GM18499 (cell line): ENCODE results near the gene EPB41L4B.
"Not testable (repeated sequence)": the region's sequence is repeated elsewhere in the genome, so short reads cannot be mapped to it uniquely, and the experiment has no call there.

Experiments used
- ATAC-seq: cut with Tn5 transposase; IDR thresholded peaks from one replicate; pipeline ENCODE4 v1.9.1; 2021; ENCODE audit warnings: moderate number of reproducible peaks; ENCODE audit not compliant: insufficient read depth, unreplicated experiment

The EPB41L4B gene

DNA sequence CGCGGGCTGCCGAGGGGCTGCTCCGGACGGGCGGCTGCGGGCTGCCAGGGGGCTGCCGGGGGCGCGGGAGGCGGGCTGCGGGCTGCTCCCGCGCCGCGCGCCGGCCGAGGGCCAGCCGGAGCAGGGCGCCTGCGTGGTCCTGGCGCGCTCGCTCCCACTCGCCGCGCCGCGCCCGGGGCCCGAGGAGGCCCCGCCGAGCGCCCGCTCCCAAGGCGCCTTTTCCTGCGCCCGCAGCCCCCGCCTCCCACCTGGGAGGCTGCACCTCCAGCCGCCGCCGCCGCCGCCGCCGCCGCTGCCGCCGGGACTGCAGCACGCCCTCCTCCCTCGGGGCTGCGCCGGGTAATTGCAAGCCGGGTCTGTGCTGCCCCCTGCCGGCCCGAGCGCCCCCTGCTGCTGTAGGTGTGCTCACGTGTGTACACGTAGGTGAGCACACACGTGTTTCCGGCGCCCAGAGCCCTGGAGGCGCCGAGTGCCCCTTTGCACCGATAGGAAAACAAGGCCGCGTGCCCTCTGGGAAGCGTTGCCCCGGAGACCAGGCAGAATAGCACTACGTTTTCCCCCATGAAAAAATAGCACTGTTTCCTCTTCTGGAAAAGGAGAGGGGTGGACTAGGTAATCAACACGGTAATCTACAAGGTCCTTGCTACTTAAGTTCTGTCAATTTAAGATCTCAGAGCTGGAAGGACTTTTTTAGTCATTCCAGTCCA lies at the start of gene EPB41L4B:
EPB41L4B (minus strand) TSS at position 318 of the 707 bp plus-strand sequence. CDS start 613 bp downstream, outside the sequence.
- ATAC-seq = peak; percentile 86

DNA sequence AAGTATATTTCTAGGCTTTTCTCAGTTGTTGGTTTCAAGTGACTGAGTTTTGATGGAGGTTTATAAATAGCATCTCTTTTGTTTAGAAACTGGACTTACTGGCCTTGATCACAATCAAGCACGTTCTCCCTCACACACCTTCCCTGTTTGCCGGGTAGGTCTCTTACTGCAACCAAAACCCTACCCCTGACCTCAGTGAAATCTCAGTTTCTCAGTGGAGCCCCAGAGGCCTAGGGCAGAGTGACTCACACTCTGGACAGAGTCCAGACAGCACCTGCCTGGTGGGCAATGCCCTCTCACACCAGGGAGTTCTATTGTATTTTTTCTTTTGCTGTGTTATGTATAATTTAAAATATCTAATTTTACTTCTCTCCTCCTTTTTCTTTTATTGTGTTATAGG lies 48.4 kb upstream of the EPB41L4B start:
- ATAC-seq = peak; percentile 81

DNA sequence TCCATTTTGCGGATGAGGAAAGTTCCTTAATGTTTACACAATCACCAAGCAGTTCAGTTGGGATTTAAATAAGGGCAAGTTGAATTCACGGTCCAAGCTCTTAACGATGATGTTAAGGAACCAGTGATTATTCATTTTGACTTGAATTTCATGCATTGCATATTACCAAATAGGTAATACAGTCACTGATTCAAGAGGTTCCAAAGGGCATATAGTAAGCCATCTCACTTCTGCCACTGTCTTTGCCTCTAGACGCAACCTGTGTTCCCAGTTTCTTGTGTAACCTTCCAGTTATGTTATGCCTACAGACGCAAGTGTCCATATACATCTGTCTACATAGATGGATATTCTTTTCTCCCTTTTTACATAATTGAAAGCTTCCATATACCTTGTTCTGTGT lies 39.9 kb upstream of the EPB41L4B start:
- no peak for ATAC-seq

DNA sequence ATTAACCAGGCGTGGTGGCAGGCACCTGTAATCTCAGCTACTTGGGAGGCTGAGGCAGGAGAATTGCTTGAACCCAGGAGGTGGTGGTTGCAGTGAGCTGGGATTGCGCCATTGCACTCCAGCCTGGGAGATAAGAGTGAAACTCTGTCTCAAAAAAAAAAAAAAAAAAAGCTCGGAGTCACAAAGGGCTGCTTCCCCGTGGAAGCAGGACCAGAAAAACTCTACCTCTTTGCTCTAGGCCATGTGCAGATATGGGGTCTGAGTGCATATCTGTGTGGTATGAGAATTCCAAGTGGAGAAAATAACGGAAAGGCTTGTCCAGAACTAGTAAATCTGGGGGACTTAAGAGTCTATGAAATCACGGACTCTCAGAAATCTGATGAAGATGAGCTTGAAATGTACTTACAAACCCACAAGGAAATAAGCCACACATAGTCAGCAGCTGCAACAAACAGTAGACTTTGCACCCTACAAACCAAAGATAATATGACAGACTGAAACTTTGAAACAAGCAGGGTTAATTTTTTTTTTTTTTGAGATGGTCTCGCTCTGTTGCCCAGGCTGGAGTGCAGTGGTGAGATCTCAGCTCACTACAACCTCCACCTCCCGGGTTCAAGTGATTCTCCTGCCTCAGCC lies 38.2 kb upstream of the EPB41L4B start:
- not testable (repeated sequence) for ATAC-seq

DNA sequence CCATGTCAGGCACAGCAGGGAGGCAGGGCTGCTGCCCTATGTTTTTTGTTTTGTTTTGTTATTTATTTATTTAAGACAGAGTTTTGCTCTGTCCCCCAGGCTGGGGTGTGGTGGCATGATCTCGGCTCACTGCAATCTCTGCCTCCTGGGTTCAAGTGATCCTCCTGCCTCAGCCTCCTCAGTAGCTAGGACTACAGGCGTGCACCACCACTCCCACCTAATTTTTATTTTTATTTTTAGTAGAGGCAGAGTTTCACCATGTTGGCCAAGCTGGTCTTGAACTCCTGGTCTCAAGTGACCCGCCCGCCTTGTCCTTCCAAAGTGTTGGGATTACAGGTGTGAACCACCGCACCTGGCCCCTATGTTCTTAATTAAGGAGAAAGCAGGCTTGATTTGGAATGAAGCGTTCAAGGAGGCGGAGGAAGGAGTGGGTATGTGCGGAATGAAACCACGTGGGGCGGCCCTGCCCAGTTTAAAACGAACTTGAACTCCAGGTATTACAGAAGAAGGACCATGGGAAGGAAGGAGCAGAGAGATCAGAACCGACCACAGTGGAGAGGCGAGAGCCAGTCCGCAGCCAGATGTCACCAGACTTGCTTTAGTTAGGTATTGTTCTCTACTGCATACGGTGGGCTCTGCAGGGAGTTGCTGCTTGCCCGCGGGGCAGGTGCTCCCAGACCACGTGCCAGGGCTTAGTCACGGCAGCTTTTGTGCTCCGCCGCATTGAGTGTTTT lies 34.9 kb upstream of the EPB41L4B start:
- no peak for ATAC-seq

DNA sequence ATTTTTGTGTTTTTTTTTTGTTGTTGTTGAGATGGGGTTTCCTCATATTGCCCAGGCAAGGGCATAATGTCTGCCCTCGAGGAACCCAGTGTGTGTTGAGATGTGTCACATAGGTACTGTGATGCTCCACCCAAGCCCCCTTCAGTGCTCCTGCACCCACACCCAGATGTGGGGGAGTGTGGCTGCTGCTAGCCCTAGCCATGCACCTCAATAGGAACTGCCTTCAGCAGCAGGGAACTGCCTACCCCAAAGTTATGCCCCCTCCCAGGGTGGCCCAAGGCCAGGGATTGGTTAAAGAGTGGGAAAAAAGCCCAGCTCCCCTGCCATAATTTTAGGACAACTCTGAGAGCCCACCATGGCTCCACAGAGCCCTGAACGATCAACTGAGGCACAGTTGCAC lies 33.3 kb upstream of the EPB41L4B start:
- no peak for ATAC-seq

DNA sequence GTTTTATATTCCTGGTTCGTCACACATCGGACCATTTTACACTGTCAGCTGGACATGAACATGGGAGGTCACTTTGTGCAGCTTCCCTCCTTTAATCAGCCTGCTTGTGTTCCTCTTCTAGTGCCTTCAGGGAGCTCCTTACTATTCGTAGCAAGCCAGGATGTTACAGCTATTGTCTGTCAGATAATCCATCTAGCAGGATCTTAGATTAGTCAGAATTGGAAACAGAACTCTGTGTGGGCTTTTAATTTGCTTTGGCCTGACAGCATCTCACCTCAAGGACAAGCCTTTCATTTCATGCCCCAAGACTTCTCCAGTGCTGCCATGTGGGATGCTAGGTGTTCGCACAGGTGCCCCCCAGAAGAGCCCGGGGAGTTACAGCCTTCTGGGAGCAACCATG lies 30.2 kb upstream of the EPB41L4B start:
- no peak for ATAC-seq

DNA sequence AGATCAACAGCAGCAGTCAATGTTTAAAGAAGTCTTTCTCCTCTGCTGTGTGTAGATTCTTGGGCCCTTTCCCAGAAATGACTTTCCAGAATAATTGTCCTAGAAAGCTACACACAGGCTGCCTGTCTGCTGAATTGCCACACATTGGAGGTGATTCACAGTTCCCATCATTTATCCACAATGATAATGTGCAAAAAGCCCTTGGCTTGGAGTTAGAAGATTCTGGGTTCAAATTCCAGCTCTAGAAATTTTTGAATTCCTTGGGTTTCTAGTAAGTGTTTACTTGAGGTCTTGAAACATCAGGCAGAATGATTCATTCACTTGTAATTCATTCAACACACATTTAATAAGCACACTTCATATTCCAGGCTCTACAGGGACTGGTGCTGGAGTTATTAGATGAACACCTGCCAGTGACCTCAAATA lies 28.6 kb upstream of the EPB41L4B start:
- no peak for ATAC-seq

DNA sequence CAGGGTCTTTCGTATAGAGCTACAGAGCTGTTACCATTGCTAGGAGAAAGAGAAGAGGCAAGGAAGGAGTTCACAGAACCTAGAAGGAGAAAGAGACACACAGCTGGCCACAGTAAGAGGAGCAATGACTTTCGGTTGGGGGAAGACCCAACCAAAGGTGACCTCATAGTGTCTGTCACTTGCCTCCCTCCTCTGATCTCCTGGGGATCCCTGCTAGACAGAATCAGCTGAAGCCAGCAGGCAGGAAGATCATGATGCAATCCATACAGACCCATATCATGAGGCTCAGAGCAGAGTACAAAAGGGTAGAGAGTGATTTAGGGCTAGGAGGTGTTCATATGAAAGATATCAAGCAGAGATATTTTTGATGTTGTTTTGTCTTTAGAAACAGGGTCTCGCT lies 26.0 kb upstream of the EPB41L4B start:
- ATAC-seq = no peak

DNA sequence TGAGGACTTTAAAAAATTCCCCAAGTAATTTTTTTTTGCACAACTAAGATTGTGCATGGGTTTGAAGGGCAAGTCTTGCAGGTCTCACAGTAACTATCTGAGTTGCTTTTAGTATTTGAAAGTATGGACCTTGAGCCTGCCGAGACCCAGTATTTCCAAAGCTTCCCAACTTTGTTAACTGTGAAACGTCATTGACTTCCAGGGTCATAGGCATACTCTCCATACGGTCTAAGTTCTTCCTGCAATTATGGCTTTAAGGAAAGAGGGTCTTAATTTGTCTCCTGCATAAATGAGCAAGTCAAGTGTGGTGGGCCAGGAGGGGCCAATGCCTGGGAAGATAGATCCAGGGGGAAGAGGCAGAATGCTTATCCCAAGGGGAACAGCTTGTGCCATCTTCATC lies 24.0 kb upstream of the EPB41L4B start:
- ATAC-seq = no peak

DNA sequence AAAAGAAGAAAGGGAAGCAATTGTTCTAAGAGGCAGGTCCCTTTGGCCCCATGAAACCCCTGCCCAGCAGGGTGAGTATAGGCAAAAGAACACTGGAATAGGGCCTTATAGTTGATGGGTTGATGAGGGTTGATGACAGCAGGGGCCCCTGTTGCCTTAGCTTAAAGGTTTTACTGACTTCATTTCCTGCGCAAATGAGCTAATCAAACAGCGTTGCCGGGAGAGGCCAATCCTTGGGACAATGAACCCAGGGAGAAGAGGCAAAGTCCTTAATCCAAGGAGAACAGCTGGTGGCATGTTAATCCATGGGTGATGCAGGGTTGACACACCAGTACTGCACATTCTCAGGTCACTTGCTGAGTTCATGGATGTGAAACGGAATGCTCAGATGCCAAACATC lies 22.0 kb upstream of the EPB41L4B start:
- no peak for ATAC-seq

DNA sequence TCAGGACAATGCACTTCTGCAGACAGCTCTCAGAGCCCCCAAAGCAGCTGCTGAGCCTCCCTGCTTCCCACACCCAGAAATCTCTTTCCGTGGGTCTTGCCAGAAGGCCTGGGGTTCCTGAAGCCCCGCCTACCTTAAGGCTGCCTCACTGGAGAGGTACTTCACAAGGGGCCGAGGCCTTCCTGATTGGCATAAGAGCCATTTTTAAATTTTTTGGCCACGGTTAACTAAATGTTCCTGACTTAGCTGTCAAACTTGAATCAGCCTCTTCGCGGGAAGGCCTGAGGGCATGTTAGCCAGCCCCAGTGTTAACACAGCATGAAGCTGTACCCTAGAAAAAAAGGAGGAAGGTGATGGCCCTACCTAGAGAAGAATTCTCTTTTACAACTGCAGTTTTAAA lies 20.7 kb upstream of the EPB41L4B start:
- ATAC-seq = no peak

DNA sequence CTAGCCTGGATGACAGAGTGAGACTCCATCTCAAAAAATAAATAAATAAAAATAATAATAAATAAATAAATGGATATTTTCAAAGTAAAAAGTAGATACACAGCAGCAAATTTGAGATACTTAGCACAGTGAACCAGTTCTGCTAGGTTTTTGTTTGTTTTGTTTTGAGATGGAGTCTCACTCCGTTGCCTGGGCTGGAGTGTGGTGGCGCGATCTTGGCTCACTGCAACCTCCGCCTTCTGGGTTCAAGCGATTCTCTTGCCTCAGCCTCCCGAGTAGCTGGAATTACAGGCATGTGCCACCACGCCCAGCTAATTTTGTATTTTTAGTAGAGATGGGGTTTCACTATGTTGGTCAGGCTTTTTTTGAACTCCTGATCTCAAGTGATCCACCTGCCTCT lies 20.1 kb upstream of the EPB41L4B start:
- ATAC-seq = not testable (repeated sequence)

DNA sequence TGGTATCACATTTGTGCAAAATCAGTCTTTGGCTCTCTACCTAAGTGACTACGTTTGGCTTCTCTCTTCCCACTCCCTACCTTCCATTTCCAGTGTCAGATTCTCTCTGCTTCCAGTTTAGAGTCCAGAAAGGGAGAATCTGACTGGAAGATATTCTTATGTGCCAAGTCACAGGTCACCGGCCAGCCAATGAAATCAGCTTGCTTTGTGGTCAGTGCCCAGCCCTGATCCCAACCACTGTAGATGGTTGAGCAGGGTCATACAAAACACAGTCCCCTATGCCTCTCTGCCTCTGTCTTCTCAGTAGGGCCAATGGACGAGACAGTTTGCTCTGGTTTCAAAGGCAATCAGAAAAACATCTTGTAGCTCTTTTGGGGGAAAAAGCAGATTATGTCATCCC lies 15.6 kb upstream of the EPB41L4B start:
- no peak for ATAC-seq

DNA sequence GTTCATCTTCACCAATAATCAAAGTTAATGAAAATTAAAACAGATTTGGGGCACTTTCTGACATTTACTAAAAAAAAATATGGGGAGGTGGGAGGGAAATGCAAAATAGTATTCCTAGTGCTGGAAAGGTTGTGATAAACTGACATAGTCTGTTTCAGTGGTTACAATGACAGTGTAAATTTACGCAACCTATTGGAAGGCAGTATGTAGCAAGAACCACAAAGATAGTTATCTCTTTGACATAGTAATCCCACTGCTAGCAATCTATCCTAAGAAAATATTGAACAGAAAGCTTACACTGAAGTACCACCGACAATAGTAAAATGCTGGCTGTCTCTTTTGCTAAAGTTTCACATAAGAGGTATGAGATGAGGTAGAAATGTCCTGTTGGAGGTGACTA lies 15.1 kb upstream of the EPB41L4B start:
- no peak for ATAC-seq

DNA sequence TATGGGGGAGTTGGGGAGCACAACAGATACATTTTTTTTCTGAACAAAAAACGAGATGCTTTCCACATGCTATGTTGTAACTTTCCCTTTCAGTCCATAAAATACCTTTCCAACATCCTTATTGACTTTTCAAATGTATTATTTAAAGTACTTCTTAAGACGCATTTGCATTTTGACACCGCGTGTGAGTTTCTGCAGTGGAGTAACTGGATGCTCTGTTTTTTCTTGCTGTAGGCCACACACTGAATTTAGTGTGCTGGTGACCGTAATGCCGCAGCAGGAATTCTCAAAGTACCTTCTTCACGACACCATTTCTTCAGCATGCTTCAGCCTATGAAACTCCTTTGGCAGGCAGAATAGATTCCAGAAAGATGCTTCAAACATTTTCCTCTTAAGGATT lies 14.3 kb upstream of the EPB41L4B start:
- ATAC-seq = no peak

DNA sequence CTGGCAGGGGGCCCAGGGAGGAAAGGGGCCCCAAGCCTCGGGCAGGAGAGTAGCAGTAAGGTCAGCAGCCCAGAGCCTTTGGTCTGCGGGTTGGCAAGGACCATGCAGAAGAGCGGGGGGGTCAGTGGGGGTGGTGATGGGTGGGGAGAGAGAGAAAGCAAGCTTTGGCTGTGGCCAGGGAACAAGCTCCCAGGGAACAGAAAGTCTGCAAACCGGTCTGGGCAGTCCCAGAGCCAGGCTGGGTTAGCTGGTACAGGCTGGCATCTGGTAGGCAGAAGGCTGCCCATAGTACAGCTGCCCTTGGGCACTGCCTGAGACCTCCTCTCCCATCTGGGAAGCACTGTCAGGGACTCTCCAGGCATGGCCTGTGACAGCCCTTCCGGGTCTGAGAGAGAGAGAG lies 10.5 kb upstream of the EPB41L4B start:
- no peak for ATAC-seq

DNA sequence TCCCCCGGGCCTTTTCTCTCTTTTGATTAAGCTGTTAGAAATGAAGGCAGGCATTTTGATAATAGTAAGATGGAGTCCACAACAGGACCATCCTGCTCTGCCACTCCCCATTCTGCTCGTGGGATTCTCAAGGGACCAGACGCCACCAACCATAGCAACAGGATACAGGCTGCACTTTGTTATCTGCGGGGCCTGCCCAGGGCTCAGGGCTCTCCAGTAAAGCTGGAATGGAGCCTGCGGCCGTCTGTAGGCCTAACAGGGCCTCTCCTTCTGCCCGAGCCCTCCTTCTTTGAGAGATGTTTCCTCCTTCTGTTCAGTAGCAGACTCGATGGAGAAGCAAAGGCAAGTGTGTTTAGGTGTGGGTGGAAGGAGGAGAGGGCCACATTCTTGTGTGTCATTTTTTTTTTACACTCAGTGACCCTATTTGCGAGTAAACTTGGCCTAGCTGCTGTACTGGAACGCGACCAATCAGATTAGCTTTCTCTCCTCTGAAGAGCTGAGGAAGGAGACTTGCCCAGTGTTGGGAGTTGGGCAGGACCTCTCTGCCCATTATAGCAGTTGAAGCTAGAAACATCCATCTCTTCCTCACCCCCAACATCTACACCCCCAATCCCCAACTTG lies 8.9 kb upstream of the EPB41L4B start:
- no peak for ATAC-seq

DNA sequence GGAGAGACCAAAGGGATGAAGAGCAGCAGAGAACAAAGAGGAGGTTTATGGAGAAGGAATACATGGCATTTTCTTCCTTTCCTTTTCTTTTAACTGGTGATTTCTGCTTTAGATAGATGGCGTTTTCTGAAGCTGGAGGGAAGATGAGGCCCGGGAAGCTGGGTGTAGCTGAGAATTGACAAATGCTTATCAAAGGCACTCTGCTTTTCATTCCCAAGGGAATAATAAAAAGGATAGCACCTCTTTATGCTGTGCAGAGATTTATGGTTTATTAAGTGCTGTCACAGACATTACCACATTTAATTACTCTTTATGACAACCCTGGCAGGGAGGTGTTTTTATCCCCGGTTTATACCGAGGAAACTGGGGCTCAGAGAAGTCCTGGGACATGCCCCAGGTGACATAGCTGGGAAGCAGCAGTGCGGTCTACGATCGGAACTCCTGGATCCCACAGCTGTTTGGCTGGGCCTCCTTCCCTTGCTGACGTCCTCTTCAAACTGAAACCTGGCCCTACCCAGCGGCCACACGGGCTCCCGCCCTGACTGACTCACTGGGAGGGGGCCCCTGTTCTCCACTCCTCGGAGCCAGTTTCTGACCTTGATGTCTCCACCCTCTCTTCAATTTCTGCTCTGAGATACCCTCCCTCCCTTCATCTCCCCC lies 8.2 kb upstream of the EPB41L4B start:
- no peak for ATAC-seq

DNA sequence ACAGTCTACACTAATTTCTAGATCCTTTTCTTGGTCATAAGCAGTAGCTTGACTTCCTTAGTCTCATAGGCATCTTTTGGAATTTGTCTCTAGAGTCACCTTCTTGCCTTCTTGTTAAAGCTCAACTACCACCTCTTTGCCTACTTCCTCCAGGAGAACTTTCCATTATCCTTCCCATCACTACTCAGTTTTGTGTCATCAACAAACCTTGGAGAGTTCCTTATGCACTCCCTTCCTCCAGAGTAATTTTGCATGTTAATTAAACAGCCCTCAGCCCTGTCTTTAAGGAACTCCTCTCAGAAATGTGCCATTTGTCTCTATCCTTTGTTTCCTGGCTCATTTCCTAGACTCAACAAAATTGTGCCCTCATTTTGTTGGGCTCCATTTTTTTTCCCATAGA lies 4.2 kb upstream of the EPB41L4B start:
- no peak for ATAC-seq

DNA sequence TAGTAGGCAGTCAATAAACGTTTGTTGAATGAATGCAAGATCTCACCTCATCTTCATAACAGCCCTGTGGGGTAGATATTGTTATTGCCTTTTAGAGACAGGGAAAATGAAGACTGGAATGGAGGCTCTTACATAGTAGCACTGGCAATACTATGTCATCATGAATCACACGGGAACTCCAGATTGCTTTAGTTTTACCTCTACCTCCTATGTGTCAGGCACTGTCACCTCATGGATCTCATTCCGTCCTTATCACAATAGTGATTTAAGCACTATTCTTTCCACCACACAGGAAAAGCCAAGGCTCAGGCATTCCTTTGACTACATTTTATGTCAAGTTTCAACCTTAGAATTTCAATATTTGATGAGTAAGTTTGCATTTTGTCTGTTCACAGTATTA lies 2.9 kb upstream of the EPB41L4B start:
- ATAC-seq = no peak
